Common myeloid progenitor, CD34-positive (primary cell): ENCODE measurements around the gene CDH23.

Source experiments
- CTCF ChIA-PET: fragments of 350-600 bp; sonication (Branson Sonifier 250); formaldehyde crosslinking; loops from one replicate; lab custom pipeline; 2021; ENCODE audit warnings: antibody characterized with exemption; lab: Charles Lee
- POLR2A ChIA-PET: fragments of 350-600 bp; sonication (Branson Sonifier 250); formaldehyde crosslinking; loops from one replicate; lab custom pipeline; 2021; ENCODE audit warnings: antibody characterized with exemption; lab: Charles Lee
- DNase-seq, 3 donors: peaks; one replicate each; pipeline versions ENCODE4 v3.0.0 to v3.0.0-alpha.2; 2013
- H3K27ac ChIP-seq, 2 experiments: 1 replicate in 1 of 2; 2 replicates in 1 of 2; pipeline ENCODE4 v1.7.0; 2013; ENCODE audit warnings: inconsistent platforms in 2 of 2, low read length in 2 of 2, mild to moderate bottlenecking in 2 of 2, low read depth in 1 of 2, moderate library complexity in 1 of 2; ENCODE audit not compliant: severe bottlenecking in 2 of 2, insufficient read depth in 1 of 2, poor library complexity in 1 of 2
- H3K27me3 ChIP-seq, 5 experiments: replicated peaks in 2 of 5; 1 replicate in 3 of 5; 2 replicates in 2 of 5; pipeline versions ENCODE4 v1.6.1 to v1.7.0; 2013; ENCODE audit warnings: low read length in 4 of 5, mild to moderate bottlenecking in 2 of 5, moderate library complexity in 2 of 5, inconsistent platforms in 1 of 5; ENCODE audit not compliant: insufficient read depth in 5 of 5, control insufficient read depth in 4 of 5
- H3K36me3 ChIP-seq, 4 experiments: 1 replicate in 2 of 4; 2 replicates in 2 of 4; pipeline versions ENCODE4 v1.6.1 to v1.7.0; 2013; ENCODE audit warnings: low read length in 3 of 4, control low read depth in 1 of 4, mild to moderate bottlenecking in 1 of 4; ENCODE audit not compliant: control insufficient read depth in 4 of 4, insufficient read depth in 4 of 4
- H3K4me1 ChIP-seq, 4 experiments: 1 replicate in 3 of 4; 2 replicates in 1 of 4; pipeline versions ENCODE4 v1.6.1 to v1.7.1; 2013; ENCODE audit warnings: low read length in 3 of 4, mild to moderate bottlenecking in 3 of 4, control low read depth in 1 of 4, inconsistent platforms in 1 of 4, moderate library complexity in 1 of 4; ENCODE audit not compliant: control insufficient read depth in 4 of 4, insufficient read depth in 4 of 4; ENCODE audit errors: control extremely low read depth in 1 of 4
- H3K4me3 ChIP-seq, 7 experiments: 1 replicate in 4 of 7; 2 replicates in 3 of 7; pipeline versions ENCODE4 v1.5.1 to v1.7.0; 2013; ENCODE audit warnings: mild to moderate bottlenecking in 7 of 7, low read length in 6 of 7, moderate library complexity in 6 of 7, inconsistent platforms in 2 of 7, low read depth in 2 of 7, control low read depth in 1 of 7; ENCODE audit not compliant: insufficient read depth in 4 of 7, control insufficient read depth in 1 of 7; ENCODE audit errors: extremely low read depth in 1 of 7
- H3K9me3 ChIP-seq, 5 experiments: 1 replicate in 4 of 5; 2 replicates in 1 of 5; pipeline versions ENCODE4 v1.6.1 to v1.7.1; 2013; ENCODE audit warnings: low read length in 4 of 5, mild to moderate bottlenecking in 2 of 5, inconsistent platforms in 1 of 5, low read depth in 1 of 5, moderate library complexity in 1 of 5; ENCODE audit not compliant: control insufficient read depth in 4 of 5, insufficient read depth in 2 of 5; ENCODE audit errors: control extremely low read depth in 1 of 5
- WGBS: methylation state at CpG from one replicate; pipeline ENCODE4 v1.1.5; 2013; ENCODE audit not compliant: insufficient coverage; 5-methylcytosine and 5-hydroxymethylcytosine counted together

CDH23 gene

DNA sequence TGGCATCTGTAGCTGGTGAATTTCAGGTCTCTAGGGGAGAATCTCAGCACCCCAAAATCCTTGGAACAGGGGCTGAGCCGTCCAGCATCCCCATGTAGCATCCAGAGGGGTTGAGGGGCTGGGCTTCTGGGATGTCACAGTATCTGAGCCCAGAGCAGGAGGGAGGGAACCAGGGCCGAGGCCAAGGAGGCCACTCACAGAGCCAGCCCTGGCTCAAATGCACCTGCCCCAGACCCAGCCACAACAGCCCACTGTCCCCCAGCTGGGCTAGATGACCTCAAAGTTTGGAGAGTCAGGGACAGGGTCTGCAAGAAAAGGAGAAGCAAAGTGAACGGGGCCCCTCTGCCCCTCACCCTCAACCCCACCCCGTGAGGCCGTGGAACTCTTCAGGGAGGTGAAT is 354.3 kb downstream of the CDH23 start:
- no peak for DNase-seq
- Histone ChIP-seq H3K4me3 (no peak overlapping the region), H3K9me3 (no peaks in the 10 kb centered on the region), H3K27me3 (no peaks in the 10 kb centered on the region), H3K27ac (peak overlapping the region in 1 of 2 experiments; percentile 47), H3K4me1 (peaks cover 37 to 99% (median 98%) of the 10 kb centered on the region in 4 experiments), H3K36me3 (peaks cover 0 to 43% (median 13%) of the 10 kb centered on the region in 4 experiments)
- 100% methylated on average over 1 of the region's 5 CpGs for WGBS
- CTCF ChIA-PET: interaction anchor here (1.1 to 8.4 kb wide), 4 partner anchors 12 to 61 kb away, joined by 3 to 159 read pairs (median 4); partner anchors contain the start of gene VSIR
- POLR2A ChIA-PET: interaction anchor here (0.9 to 1.4 kb wide), 3 partner anchors 18 to 56 kb away, joined by 3 read pairs; partner anchors contain the start of gene VSIR

DNA sequence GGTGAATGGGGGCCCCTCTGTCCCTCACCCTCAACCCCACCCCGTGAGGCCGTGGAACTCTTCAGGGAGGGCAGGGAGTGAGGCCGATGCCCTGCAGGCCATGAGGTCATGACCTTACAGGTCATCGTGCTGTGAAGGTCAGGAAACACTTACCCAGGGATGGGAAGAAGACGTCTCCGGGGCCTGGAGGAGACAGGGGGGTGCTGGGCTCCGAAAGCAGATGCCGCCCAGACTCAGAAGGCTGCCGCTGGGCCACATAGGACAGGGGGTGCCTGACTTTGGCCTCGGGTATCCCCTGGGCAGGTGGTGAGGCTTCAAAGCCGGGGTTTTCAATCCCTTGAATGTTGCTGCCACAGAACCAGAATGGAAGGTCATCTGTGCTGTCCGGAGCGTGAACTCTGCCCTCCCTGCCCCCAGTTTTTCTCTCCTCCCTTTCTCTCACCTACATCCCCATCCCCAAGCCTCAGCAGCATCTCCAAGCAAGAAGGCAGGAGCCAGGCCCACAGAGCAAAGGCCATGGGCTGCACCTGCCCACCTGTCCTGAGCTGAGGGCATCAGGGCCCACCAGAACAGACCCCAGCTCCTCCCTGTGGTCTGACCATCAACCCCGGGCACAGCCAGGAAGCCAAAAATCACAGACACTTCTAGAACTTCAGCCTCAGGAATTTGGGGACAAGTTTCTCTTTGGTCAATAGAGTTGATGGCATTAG is 354.9 kb downstream of the CDH23 start:
- peak overlapping the region in 1 of 2 experiments; percentile 47 for H3K27ac ChIP-seq
- peak overlapping the region in 1 of 7 experiments; percentile 13 for H3K4me3 ChIP-seq
- 96% methylated on average over 10 of the region's 14 CpGs for WGBS
- DNase-seq: no peak
- H3K27me3 ChIP-seq: no peaks in the 10 kb centered on the region
- ChIA-PET CTCF (interaction anchor here (1.3 to 8.4 kb wide), 4 partner anchors 19 to 27 kb away, joined by 4 to 159 read pairs (median 8); partner anchors contain the start of gene VSIR), POLR2A (no interaction called here)
- H3K4me1 ChIP-seq: peaks cover 42 to 99% (median 98%) of the 10 kb centered on the region in 4 experiments
- H3K36me3 ChIP-seq: peaks cover 0 to 45% (median 13%) of the 10 kb centered on the region in 4 experiments
- H3K9me3 ChIP-seq: no peaks in the 10 kb centered on the region

GRCh38 chr10:71752391-71753090 is 355.8 kb downstream of the CDH23 start:
- Histone ChIP-seq H3K36me3 (peaks cover 0 to 45% (median 13%) of the 10 kb centered on the region in 4 experiments), H3K4me3 (peak overlapping the region in 4 of 7 experiments; percentile 5 to 33 (median 20)), H3K9me3 (no peaks in the 10 kb centered on the region), H3K4me1 (peaks cover 46 to 99% (median 98%) of the 10 kb centered on the region in 4 experiments), H3K27ac (peak overlapping the region in 1 of 2 experiments; percentile 63), H3K27me3 (no peaks in the 10 kb centered on the region)
- 49% methylated on average over 8 of the region's 8 CpGs for WGBS
- ChIA-PET POLR2A (no interaction called here), CTCF (interaction anchor here (0.7 to 8.4 kb wide), 6 partner anchors 17 to 28 kb away, joined by 3 to 159 read pairs (median 6); partner anchors contain the start of gene VSIR)
- DNase-seq: peak in 1 of 3 donors; percentile 30

GRCh38 chr10:71753091-71753959 is 356.6 kb downstream of the CDH23 start:
- CTCF ChIA-PET: interaction anchor here (0.7 to 8.4 kb wide), 7 partner anchors 16 to 29 kb away, joined by 3 to 159 read pairs (median 9); partner anchors contain the start of gene VSIR
- Histone ChIP-seq H3K4me1 (peaks cover 50 to 99% (median 98%) of the 10 kb centered on the region in 4 experiments), H3K27ac (peak overlapping the region; percentile 52 to 63), H3K36me3 (peaks cover 0 to 50% (median 14%) of the 10 kb centered on the region in 4 experiments), H3K9me3 (no peaks in the 10 kb centered on the region), H3K4me3 (peak overlapping the region in 5 of 7 experiments; percentile 3 to 33 (median 14)), H3K27me3 (no peaks in the 10 kb centered on the region)
- 49% methylated on average over 13 of the region's 15 CpGs for WGBS
- POLR2A ChIA-PET: no interaction called here
- DNase-seq: peak; percentile 92 to 99 (median 99)

GRCh38 chr10:71753960-71754505 is 357.3 kb downstream of the CDH23 start:
- 22% methylated on average over 4 of the region's 8 CpGs for WGBS

GRCh38 chr10:71754562-71754961 is 357.8 kb downstream of the CDH23 start:
- Histone ChIP-seq H3K27me3 (no peaks in the 10 kb centered on the region), H3K4me1 (peaks cover 52 to 94% (median 92%) of the 10 kb centered on the region in 4 experiments), H3K9me3 (no peaks in the 10 kb centered on the region), H3K36me3 (peaks cover 0 to 55% (median 17%) of the 10 kb centered on the region in 4 experiments), H3K4me3 (peak overlapping the region in 3 of 7 experiments; percentile 3 to 15 (median 7)), H3K27ac (peak overlapping the region; percentile 52 to 63)
- 80% methylated on average over 1 of the region's 3 CpGs for WGBS
- DNase-seq: peak in 2 of 3 donors; percentile 15 to 20
- POLR2A ChIA-PET: no interaction called here
- CTCF ChIA-PET: interaction anchor here (0.7 to 7.6 kb wide), 9 partner anchors 8 to 370 kb away, joined by 3 to 129 read pairs (median 4); partner anchors contain the start of gene VSIR

More at GRCh38 chr10:71753960-71754505, 357.3 kb downstream of the CDH23 start:
- peaks cover 0 to 56% (median 16%) of the 10 kb centered on the region in 4 experiments for H3K36me3 ChIP-seq
- H3K27me3 ChIP-seq: no peaks in the 10 kb centered on the region
- ChIA-PET POLR2A (no interaction called here), CTCF (interaction anchor here (1.2 to 7.6 kb wide), 4 partner anchors 12 to 28 kb away, joined by 3 to 129 read pairs (median 24); partner anchors contain the start of gene VSIR)
- peak overlapping the region in 5 of 7 experiments; percentile 3 to 21 (median 14) for H3K4me3 ChIP-seq
- H3K9me3 ChIP-seq: no peaks in the 10 kb centered on the region
- peak overlapping the region; percentile 52 to 63 for H3K27ac ChIP-seq
- DNase-seq: peak in 1 of 3 donors; percentile 14
- peaks cover 53 to 99% (median 98%) of the 10 kb centered on the region in 4 experiments for H3K4me1 ChIP-seq
